GM18508 (cell line): ENCODE data around the gene MAP3K5.
"Not testable (repeated sequence)": the region's sequence is repeated elsewhere in the genome, so short reads cannot be mapped to it uniquely, and the experiment has no call there.

Source experiments
- ATAC-seq: cut with Tn5 transposase; IDR thresholded peaks from one replicate; pipeline ENCODE4 v1.9.1; 2021; ENCODE audit warnings: moderate number of reproducible peaks; ENCODE audit not compliant: insufficient read depth, unreplicated experiment

The MAP3K5 gene

DNA sequence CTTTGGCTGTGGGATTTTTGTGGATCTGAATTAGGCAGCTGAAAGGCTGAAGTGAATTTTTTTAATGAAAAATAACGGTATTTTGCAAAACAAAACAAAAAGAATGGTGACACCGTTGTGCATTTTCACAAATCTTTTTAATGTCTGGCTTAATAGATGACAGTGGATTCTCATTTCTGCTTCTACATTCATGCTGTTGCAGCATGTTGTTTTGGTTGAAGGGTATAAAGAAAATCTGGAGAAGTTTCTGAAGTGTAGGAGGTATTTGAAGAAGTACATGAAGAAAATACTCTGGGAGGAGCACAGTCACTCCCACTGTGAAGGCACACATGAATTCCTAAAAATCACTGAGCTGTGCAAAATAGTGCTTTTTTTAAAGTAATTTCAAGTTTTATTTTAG is 3.1 kb upstream of the MAP3K5 start:
- no peak for ATAC-seq

- ATAC-seq, result peak; percentile 3
These were observed 1.1 kb upstream of the MAP3K5 start for GRCh38 chr6:136793363-136793762.

- ATAC-seq, result no peak
These were observed 225 bp downstream of the MAP3K5 start for GRCh38 chr6:136792095-136792409.

- peak; percentile 33 for ATAC-seq
These were observed 782 bp downstream of the MAP3K5 start for GRCh38 chr6:136791296-136792094.

- ATAC-seq, result no peak
These were observed 1.6 kb downstream of the MAP3K5 start for GRCh38 chr6:136790411-136791295.

GRCh38 chr6:136789440-136789839 is 2.8 kb downstream of the MAP3K5 start:
- not testable (repeated sequence) for ATAC-seq

DNA sequence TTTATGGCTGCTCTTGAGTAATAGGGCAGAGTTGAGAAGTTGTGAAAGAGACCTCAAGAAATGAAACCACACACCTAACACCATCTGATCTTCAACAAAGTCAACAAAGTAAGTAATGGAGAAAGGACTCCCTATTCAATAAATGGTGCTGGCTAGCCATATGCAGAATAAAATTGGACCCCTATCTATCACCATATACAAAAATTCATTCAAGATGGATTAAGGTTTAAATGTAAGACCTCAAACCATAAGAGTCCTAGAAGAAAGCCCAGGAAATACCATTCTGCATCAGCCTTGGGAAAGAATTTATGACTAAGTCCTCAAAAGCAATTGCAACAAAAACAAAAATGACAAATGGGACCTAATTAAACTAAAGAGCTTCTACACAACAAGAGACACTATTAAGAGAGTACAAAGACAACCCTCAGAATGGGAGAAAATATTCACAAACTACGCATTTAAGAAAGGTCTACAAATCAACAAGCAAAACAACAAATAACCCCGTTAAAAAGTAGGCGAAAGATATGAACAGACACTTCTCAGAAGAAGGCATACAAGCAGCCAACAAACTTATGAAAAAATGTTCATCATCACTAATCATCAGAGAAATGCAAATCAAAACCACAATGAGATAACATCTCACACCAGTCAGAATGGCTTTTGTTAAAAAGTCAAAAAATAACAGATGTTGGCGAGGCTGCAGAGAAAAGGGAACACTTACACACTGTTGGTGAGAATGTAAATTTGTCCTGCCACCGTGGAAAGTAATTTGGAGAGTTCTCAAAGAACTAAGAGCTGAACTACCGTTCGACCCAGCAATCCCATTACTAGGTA is 4.0 kb downstream of the MAP3K5 start:
- no peak for ATAC-seq

GRCh38 chr6:136787726-136788068 is 4.6 kb downstream of the MAP3K5 start:
- ATAC-seq, result no peak

GRCh38 chr6:136786658-136787057 is 5.6 kb downstream of the MAP3K5 start:
- no peak for ATAC-seq

GRCh38 chr6:136784910-136785746 is 7.1 kb downstream of the MAP3K5 start:
- no peak for ATAC-seq

- no peak for ATAC-seq
These were observed 8.0 kb downstream of the MAP3K5 start for GRCh38 chr6:136784271-136784664.

DNA sequence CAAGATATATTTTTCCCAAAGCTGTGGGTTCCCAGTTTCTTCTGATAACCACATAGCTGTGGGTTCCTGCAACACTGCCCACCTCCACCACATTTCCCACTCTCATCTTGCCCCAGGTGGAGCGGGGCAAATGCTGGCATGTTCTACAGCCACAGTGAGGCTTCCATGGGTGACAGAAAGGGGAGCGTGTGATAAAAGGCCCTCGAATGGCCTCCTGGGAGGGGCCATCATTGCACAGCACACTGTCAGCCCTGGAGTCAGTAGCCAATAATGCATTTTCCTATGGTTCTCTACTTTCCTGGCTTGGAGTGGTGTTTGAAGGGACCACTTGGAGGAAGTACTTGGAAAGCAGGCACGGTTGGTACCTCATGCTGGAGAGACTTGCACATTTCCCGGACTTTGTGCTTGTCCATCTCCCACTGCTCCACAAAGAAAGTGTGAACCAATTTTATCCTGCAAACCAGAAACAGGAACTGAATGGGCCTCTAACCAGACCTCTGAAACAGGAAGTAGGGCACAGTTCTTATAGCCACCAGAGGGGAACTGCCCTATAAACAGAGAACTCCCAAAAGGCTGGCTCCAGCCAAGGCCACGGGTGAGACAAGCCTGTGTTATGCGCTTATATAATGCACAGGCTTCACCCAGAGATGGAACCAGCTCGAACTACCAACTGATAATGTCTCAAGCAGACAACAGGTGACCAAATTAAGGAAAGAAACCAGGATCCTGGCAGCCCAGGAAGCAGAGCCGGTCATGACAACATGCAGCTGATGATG is 8.6 kb downstream of the MAP3K5 start:
- peak; percentile 57 for ATAC-seq

GRCh38 chr6:136783021-136783420 is 9.3 kb downstream of the MAP3K5 start:
- ATAC-seq, result no peak

- no peak for ATAC-seq
These were observed 10.1 kb downstream of the MAP3K5 start for GRCh38 chr6:136782021-136782770.

GRCh38 chr6:136780972-136781371 is 11.3 kb downstream of the MAP3K5 start:
- no peak for ATAC-seq

- ATAC-seq, result no peak
These were observed 12.6 kb downstream of the MAP3K5 start for GRCh38 chr6:136779682-136780081.

DNA sequence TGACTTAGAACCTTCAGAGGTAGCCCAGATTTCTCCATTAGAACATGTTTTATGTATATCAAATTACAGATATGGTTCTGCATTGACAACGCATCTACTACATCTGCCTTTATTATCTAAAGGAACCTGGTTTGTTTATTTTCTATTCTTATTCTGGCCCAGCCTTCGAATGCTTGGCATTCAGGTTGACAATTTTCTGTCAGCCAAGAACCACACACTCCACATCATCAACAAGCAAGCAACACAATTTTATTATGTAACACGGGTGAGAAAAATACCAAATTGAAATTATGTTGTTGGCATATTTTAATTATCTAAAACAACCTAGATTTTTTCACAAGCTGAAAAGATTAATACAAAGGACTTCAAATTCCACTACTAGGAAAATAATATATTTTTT is 14.6 kb downstream of the MAP3K5 start:
- ATAC-seq, result no peak

GRCh38 chr6:136775548-136775947 is 16.7 kb downstream of the MAP3K5 start:
- no peak for ATAC-seq

DNA sequence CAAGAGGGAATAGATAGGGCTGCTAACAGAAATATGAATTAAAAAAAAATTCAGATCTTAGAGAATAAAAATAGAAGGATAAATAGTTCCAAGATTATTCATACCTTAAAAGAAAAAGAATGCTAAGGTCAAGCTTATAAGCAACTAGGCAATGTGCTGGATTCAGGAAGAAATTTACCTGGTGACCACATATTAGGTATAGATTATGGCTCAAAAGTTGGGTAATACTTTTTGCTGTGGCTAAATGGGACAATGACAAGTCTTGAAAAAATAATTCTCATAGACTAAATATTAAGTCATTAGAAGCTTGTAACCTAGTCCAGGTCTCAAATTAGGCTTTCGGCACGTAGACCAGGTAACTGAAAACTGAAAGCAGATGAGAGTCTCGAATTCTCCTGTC is 17.2 kb downstream of the MAP3K5 start:
- ATAC-seq, result no peak
